GM12892 (cell line): ENCODE data around the gene GMPS.
"Not testable (repeated sequence)": the region's sequence is repeated elsewhere in the genome, so short reads cannot be mapped to it uniquely, and the experiment has no call there.

Source experiments
- DNase-seq: peaks from one replicate; pipeline ENCODE4 v3.0.0; 2011; ENCODE audit not compliant: insufficient read length
- FAIRE-seq: peaks from 2 replicates; lab custom pipeline; 2011; peaks lifted over from hg19 to GRCh38; lab: Jason Lieb, UNC
- POLR2A ChIP-seq: IDR thresholded peaks from 2 replicates; pipeline ENCODE4 v1.6.1; 2011; ENCODE audit warnings: low read depth, low read length, control low read depth
- POLR2AphosphoS5 ChIP-seq: IDR thresholded peaks from 2 replicates; pipeline ENCODE4 v1.6.1; 2011; ENCODE audit warnings: low read depth, low read length, control low read depth
- TAF1 ChIP-seq: IDR thresholded peaks from 2 replicates; pipeline ENCODE4 v1.6.1; 2011; ENCODE audit warnings: low read depth, mild to moderate bottlenecking, control low read depth, low read length, borderline replicate concordance

GMPS gene

DNA sequence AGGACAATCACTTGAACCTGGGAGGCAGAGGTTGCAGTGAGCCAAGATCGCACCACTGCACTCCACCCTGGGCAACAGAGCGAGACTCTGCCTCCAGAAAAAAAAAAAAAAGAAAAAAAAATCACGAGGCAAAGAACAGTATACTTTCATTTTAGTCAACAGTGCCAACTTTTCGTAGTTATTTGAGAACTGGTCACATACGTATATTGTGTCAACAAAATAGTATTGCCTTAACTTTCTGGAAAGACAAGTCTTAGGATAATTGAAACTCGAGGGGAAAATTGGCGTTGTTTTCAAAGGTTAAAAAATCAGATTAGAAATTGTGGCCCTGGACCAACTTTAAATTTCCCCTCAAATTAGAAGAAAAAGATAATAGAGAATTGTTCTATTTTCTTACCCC is 13.8 kb downstream of the GMPS start:
- DNase-seq = no peak
- no peak for TF ChIP-seq TAF1
- no peak for TF ChIP-seq POLR2AphosphoS5
- TF ChIP-seq POLR2A = no peak
- no peak for FAIRE-seq

GRCh38 chr3:155885292-155885691 is 14.8 kb downstream of the GMPS start:
- DNase-seq (no peak), FAIRE-seq (peak; percentile 36)
- TF ChIP-seq TAF1 = no peak
- no peak for TF ChIP-seq POLR2A
- no peak for TF ChIP-seq POLR2AphosphoS5

DNA sequence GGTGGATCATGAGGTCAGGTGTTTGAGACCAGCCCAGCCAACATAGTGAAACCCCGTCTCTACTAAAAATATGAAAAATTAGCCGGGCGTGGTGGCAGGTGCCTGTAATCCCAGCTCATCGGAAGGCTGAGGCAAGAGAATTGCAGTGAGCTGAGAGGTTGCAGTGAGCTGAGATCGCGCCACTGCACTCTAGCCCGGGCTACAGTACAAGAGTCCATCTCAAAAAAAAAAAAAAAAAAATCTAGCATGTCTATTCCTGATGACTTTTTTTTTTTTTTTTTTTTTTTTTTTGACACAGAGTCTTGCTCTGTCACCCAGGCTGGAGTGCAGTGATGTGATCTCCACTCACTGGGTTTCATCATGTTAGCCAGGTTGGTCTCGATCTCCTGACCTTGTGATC is 15.9 kb downstream of the GMPS start:
- DNase-seq, FAIRE-seq: not testable (repeated sequence)

GRCh38 chr3:155886915-155887314 is 16.5 kb downstream of the GMPS start:
- no peak for FAIRE-seq
- DNase-seq = no peak
- TF ChIP-seq POLR2AphosphoS5 (no peak), POLR2A (no peak), TAF1 (no peak)

GRCh38 chr3:155889212-155889611 is 18.8 kb downstream of the GMPS start:
- DNase-seq = no peak
- TF ChIP-seq POLR2AphosphoS5 (no peak), POLR2A (no peak), TAF1 (no peak)
- no peak for FAIRE-seq

DNA sequence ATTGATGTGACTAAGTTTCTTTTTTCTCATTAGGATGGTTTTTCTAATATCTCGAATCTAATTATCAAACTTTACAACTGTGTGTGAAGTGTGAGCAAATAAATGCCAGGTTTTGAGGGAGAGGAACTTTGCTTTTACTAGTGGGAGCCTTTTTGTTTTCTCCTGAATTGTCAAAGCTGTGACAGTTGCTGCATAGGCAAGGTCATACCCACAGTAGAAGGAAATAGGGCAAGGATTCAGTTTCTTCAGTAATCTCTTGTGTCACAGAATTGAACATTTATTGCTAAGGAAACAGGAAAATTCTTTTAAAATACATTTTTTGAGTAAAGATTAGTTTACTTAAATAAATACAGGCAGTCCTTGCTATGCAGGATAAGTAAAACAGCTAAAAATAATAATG is 19.5 kb downstream of the GMPS start:
- TF ChIP-seq POLR2AphosphoS5 = no peak
- TF ChIP-seq TAF1 = no peak
- no peak for TF ChIP-seq POLR2A
- FAIRE-seq = no peak
- DNase-seq = no peak

DNA sequence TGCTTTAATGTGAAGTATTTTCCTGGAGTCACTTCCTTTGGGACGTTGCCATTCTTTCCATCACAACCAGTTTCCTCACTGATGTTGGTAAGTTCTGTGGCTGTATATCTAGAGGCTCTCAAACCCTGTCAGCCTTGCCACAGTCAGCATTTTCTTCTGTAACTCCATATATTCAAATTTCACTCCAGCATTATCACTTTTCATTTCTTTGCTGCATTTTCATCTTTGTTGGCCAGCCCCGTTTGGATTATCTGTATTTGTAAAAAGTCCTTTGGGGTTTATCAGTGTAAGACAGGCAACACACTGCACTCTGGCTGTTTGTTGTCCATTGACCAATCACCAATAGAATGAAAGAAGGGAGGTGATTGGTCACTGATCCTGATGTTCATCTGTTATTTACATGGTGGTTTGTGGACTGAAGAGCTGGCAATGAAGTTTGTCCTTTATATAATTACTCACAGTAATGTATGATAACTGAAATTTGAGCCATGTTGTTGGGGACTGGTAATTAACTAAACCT is 20.3 kb downstream of the GMPS start:
- no peak for TF ChIP-seq POLR2AphosphoS5
- TF ChIP-seq TAF1 = no peak
- TF ChIP-seq POLR2A = no peak
- FAIRE-seq (peak; percentile 50), DNase-seq (no peak)

- no peak for FAIRE-seq
- DNase-seq = no peak
These were observed 20.9 kb downstream of the GMPS start for GRCh38 chr3:155891321-155891720.

GRCh38 chr3:155895379-155895900 is 25.0 kb downstream of the GMPS start:
- TF ChIP-seq POLR2AphosphoS5 = no peak
- no peak for TF ChIP-seq POLR2A
- no peak for TF ChIP-seq TAF1
- DNase-seq (no peak), FAIRE-seq (no peak)

More at GRCh38 chr3:155891321-155891720, 20.9 kb downstream of the GMPS start:
- TF ChIP-seq POLR2AphosphoS5 (no peak), TAF1 (no peak), POLR2A (no peak)

DNA sequence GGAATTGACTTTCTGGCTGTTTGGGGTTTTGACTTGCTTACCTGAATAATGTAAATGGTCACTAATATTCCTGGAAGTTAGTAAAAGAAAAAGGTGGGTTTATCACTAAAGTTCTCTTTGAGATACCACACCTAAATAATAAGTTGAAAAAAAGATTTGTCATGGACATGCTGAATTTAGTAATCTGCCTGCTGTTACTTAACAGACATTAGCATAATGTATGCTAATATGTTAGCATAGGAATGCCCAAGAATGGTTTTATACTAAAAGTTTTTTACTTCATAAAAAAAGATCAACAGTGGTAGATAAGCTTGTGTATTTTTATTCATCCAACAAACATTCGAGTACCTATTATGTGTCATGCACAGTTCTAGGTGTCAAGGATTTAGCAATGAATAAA is 36.5 kb downstream of the GMPS start:
- DNase-seq (no peak), FAIRE-seq (no peak)
- TF ChIP-seq POLR2AphosphoS5 (no peak), TAF1 (no peak), POLR2A (no peak)

DNA sequence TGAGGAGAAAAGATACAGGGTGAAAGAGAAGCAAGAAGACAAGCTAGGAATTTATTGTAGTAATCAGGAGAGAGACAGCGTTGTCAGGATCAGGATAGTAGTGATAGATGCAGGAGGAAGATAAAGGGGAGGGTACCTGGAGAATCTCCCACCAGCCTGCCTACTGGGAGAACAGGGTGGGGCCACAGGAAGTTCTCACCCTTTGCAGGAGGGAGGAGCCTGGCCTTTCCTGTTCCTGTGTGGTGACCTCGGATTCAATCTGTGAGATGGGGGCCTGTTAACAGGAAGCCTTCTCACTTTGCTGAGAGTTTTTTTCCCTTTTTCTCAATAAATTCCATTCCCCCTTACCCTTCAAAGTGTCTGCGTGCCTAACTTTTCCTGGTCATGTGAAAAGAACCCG is 37.6 kb downstream of the GMPS start:
- TF ChIP-seq POLR2AphosphoS5 (no peak), TAF1 (no peak), POLR2A (no peak)
- no peak for DNase-seq
- FAIRE-seq = no peak

DNA sequence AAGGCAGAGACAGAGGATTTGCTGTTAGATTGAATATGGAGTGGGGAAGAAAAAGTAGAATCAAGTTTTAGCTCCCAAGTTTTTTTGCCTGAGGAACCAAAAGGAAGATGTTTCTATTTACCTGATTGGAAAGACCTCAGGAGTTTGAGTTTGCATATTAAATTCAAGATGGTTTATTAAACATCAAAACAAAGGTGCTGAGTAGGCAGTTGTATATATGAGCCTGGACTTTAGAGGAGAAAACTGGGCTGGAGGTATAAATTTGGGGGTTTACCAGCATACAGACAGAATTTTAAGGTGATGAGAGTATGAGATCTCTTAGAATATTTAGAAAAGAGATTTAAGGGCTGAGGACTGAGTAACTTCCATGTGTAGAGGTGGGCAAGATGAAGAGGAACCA is 38.2 kb downstream of the GMPS start:
- TF ChIP-seq POLR2AphosphoS5 (no peak), TAF1 (no peak), POLR2A (no peak)
- DNase-seq (no peak), FAIRE-seq (no peak)

- TF ChIP-seq TAF1 (no peak), POLR2AphosphoS5 (no peak), POLR2A (no peak)
- FAIRE-seq (no peak), DNase-seq (no peak)
These were observed 41.6 kb downstream of the GMPS start for GRCh38 chr3:155912090-155912489.
